T-helper 1 cell treated with Interleukin-12 subunit alpha and Interleukin-12 subunit beta and Interleukin-4 antibody, amounts not matched to agents 30 ng/mL and 1 ng/mL, for 36 hours (primary cell): ENCODE measurements around the gene MTHFSD. TPM values are rescaled to one million over a fixed set of nuclear protein-coding genes. Genes with fewer than 3 reads are reported as not detected.

Experiments
- intact Hi-C: fragments of 100-400 bp; cut with micrococcal nuclease; formaldehyde crosslinking; loops from one replicate; pipeline ENCODE4 v1.15.1; 2024
- total RNA-seq: library from RNA; stranded (reverse); gene quantifications from 2 replicates; pipeline ENCODE4 v1.2.3, GENCODE V29; 2022

The MTHFSD gene
- total RNA-seq, 1 donor from 2014 or later = 36.1 TPM

DNA sequence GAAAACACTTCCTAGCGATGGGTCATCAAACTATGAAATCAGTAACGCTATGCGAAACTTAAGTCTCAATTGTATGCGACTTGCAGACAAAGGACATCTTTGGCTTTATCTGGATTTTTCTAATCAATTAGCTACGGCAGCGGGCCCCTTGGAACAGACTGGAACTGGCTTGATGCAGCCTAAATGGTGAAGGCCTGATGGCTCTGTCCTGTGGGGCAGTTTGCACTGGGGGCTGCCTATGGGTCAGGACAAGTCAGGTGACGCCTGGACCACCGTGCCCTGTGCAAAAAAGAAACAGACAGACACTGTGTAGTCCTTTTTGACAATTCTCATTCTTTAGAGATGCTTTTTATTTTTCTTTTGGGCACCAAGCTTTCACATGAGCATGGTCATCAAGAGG lies 22.0 kb downstream of the MTHFSD start:
- intact Hi-C loops = no loop called here

DNA sequence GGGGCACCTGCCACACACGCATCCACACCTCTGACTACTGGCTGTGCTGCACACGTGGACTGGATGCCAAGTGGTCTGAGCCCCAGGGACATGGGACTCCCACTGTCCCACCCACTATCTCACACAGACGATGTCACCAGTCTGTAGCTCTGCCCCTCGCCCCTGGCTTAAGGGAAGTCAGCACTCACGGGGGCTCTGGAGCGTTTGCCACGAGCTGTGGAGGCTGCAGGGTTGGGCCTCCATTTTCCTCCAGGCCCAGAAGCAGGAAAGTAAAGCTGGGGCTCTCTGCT lies 22.6 kb downstream of the MTHFSD start:
- intact Hi-C loops = no loop called here

DNA sequence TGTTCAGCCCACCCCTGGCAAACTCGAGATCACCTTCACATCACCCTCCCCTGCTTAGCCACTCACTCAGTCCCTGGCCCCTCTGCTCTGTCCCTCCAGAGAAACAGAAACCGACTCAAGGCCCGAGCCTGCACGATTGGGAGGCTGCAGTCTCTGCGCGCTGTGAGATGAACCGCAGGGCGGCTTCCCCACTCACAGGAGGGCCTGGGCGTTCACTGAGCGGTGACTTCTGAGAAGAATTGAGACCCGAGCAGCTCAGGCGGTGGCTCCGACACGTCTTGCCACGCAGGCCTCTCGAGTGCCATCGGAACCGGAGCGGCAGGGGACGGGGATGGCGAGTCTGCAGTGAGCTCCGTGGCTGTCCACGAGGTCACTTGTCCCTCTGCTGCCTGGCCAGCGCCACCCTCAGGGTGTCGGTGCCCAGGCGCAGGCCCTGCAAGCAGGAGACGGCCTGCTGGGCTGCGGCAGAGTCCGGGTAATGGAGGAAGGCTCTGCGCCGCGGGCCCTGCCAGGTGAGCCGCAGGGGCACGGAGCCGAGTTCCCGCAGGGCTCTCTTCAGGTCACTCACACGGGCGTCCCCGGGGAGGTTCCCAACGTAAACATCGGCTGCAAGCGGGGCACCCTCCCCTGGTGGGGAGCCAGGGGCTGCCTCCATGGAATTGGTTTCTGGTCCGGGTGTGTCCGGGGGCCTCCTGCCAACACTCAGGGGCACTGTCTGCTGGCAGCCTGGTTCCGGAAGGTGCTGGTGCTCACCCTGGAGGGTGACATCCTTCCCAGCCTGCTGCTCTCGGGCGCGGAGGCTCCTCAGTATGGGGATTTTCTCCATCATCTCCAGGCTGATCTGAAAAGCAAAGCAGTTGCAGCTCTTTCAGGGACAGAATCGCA lies 23.2 kb downstream of the MTHFSD start:
- intact Hi-C loops = no loop called here

DNA sequence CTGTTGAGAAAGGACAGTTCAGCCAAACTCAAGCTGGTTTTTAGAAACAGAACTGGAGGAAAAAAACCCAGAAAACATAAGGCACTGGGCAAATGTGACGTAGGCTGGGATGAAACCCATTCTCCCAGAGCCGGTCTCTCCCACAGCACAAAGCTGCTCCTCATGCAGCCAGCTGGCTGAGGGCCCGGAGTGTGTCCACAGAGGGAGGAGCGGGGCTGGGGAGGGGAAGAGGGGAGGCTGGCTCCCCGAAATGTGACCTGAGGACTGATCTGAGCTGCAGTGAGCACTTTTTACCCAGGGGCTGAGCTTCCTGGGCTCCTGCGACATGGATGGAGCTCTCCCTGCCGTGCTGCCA lies 23.9 kb downstream of the MTHFSD start:
- intact Hi-C loops = no loop called here

DNA sequence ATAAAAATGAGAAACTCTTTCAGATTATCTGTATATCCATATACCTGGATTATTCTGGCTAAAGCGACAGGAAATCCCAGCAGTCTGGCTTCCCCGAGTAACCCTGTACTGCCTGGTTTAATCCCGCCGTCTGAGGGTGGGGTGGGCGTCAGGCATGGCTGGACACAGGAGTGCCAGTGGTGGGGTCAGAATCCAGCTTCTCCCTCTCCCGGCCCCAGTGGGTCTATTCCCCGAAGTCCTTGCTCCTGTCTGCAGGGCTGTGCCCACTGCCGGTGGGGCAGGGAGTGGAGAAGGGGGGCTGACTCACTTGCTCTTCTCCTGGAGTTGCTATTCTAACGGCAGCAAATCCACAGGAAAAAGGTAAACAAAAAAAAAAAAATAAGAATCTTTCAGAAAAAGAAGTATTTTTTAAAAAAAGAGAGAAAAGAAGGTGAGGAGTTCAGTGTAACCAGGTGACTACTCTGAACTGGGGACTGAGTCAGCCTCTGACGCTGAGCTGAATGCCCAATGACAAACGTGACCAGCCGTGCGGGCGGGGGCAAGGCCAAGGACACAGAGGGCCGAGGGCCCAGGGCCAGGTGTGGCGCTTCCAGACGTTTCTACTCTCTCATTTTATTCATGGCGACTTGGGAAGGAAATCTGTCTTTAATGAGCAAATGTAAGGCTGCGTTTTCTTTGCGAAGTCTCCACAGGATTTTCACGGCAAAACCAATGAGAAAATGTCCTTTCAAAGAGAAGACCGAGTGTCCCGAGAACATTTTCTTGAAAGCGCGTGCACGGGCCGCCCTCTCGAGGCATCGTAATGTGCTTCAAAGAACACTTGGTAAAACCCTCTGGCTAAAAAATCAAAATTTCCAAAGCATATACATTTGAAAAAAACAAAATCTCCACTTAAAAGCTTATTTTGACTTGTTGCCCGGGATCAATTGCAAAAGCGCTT lies 24.5 kb downstream of the MTHFSD start:
- intact Hi-C loops = no loop called here

DNA sequence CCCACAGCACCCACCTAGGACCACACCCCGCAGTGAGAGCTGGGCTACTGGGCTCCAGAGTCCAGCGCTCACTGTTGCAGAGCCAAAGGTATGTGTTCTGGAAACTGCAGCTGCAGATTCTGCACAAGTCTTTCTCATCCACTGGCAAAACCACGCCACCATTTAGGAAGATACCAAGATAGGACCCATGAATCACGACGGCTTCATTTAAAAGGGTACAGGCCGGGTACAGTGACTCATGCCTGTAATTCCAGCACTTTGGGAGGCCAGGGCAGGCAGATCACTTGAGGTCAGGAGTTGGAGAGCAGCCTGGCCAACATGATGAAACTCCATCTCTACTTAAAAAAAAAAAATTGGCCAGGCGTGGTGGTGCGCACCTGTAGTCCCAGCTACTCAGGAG lies 25.9 kb downstream of the MTHFSD start:
- intact Hi-C loops = no loop called here

DNA sequence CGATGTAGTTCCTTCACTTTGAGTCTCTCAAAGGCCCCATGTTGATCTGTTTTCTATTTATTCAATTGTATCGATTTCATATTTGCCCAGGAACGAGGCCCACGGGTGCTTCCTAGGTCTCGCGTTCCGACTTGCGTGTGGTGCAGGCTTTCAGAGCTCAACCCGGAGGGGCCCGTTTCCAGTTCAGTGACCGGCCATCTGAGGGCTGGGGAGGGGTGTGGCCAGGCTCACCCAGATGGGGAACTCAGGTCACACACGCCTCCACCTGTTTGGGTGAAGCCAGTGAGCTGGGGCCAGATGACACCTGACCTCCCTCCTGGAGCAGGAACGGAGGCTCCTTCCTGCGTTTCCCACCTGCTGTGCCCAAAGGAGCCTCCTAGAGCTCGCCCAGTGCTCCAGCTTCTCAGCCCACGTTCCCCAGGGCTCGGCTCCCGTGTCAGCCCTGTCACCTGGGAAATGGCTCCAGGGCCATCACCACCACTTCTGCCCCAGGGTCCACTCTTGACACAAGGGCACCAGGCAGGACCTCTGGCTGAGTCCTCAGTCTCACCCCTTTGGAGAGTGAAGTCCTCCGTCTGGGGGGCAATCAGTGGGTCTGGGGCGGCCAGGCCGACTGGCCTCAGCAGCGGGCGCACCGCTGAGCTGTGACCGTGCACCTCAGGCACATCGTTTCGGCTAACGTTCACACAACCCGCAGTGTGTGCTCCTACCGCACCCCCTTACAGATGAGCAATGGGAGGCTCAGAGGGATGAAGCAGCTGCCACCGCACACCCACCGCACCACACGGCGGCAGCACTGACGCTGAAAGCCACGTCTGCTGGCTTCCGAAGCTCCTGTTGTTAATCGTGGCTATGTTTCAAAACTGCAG lies 26.7 kb downstream of the MTHFSD start:
- intact Hi-C loops = no loop called here

DNA sequence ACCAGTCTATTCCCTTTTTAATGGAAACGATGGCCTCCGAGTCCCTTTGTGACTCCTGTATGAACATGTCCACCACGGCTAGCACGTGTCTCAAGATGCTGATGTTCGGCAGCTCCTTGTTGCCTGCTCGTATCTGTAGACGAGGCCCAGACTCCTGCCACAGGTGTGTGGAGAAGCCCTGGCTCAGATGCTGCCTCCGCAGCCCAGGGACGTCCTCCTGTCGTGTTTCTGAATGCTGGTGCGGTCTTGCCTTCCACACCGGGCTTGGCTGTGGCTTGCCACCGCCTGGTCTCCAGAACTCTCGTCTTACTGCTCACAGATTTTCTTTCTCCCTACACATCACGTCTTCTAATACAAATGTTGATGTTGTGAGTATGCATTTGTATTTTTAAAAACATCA lies 27.7 kb downstream of the MTHFSD start:
- intact Hi-C loops = no loop called here

DNA sequence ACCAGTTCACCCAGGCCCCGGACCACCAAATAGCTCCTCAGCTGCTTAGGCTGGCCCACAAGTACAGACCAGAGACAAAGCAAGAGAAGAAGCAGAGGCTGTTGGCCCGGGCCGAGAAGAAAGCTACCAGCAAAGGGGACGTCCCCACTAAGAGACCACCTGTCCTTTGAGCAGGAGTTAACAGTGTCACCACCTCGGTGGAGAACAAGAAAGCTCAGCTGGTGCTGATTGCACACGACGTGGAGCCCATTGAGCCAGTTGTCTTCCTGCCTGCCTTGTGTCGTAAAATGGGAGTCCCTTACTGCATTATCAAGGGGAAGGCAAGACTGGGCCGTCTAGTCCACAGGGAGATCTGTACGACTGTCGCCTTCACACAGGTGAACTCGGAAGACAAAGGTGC lies 29.3 kb downstream of the MTHFSD start:
- intact Hi-C loops = no loop called here

DNA sequence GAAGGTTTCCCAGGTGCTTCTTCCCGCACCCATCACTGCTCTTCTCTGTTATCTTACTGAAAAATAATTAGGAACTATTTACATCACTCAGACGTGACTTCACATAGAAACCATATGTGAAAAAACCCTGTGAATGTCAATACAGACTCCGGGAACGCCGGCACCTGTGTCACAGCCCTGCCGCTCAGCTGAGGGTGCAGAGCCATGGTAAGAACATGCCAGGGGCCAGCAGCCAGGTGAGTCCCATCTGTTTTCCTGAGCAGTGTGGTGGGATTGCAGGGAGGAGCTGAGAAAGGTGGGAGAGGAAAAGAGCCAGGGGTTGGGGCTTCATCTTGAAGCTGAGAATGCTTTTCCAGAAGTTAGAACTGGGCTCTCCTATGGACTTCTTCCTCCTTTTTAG lies 31.0 kb downstream of the MTHFSD start:
- intact Hi-C loops = no loop called here

DNA sequence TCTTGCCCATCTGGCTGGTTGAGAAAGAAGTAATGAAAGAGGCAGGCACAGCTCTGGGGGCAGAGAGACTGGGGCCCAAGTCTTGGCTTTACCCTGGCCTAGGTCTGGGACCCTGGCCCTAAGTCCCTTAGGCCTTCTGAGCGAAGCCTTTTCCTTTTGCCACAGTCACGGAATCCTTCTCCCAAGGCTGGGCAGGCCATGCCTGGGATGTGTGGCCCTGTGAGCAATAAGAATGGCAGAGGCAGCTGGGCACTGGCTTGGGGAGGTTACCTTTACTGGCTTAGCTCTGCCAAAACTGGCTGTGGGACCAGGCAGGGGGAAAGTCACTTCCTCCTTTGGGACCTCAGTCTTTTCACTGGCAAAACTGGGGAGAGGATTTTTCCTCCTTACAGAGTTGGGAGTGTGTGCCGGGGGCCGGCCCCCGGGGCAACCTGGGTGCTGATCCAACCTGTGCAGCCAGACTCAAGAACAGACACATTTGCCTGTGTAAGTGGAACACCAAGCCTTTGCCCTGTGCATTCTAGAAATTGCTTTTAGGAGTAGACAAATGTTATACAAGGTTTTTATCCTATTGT lies 31.8 kb downstream of the MTHFSD start:
- intact Hi-C loops = no loop called here

DNA sequence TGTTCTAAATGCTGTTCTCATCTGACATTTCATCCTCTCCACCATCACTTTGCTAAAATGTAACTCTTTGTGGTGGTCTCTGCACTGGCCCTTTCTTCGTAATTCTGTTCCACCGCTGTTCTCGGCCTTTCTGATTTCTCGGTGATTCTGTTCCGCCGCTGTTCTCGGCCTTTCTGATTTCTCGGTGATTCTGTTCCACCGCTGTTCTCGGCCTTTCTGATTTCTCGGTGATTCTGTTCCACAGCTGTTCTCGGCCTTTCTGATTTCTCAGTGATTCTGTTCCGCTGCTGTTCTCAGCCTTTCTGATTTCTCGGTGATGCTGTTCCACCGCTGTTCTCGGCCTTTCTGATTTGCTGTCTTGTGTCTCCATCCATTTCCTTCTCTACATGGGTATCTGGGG lies 32.4 kb downstream of the MTHFSD start:
- intact Hi-C loops = no loop called here

DNA sequence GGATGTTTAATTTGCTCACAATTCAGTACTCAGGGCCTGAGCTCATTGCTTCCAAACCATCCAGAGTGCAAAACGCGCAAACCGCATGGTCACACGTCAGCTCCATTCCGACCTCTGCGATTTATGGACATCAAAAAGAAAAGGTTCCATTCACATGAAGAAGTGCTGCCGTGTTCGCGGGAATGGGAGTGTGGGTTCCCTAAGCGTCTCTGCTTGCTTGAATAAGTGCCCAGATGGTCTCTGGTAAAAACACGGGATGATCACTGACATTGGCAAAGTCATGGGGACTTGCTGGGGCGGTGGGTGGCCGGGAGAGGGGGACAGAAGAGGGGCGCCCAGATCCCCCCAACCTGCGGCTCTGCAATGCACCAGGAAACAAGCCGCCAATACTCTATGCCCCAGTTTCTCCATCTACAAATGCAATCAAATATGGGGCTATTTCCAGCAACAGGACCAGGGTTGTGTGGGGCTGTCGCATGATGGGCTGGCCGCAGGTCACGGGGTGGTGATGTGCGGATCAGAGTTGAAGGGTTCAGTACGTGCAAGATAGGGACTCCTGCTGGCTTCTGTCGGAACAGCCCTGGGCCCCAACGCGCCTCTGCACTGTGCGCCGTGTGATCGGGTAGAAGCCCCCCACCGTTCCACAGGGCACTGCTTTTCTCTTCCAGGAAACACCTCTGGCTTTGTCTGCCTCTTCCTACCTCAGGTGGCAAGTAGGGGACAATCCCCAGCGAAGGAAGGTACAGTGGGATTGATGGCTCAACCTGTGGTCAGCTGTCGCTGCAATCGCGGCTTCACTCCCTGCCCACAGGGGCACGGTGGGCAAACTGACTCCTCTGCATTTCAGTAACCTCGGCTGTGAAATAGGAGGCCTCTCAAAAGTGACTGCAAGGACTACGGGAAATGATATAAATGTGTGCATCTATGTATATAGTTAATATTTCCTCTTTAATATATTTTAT lies 33.5 kb downstream of the MTHFSD start:
- intact Hi-C loops = no loop called here

DNA sequence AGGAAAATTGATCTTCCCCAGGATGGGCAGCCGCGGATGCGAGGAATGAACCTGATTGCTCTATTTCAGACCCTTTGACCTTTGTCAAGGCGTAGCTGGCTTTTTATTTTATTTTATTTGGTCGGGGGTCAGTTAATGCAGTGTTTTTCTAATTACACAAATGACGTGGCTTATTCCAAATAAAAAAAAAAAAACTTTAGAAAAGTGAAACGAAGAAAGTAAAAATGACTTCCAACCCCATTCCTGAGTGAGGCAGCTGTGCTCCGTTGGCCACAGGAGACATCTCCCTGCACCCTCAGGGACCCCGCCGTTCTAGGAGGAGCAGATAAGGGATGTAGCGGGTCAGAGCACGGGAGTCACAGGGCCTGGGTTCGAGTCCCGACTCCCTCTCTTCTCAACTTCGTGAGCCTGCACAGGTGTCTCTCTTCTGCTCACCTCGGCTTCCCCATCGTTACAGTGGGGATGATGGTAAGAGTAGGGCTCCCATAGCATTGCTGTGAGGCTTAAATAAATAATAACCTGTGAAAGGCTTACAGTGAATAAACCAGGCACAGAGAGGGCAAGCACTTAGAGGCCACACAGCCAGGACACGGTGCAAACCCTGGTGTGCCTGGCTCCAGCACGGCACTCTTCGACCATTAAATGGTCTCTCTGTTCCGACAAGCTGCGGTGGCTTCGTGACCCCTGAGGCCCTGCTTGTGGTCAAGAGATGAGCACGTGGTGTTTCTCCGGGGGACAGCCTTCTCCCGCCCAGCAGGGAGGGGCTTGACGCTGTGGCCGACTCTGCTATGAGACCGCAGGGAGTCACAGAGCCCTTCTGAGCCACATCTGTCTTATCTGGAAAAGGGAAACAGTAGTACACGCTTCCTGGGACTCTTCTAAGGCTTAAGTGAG lies 34.5 kb downstream of the MTHFSD start:
- intact Hi-C loops = loop anchor here (1.0 kb wide), 3 partner anchors 43 to 699 kb away; no protein-coding TSS in a partner anchor

DNA sequence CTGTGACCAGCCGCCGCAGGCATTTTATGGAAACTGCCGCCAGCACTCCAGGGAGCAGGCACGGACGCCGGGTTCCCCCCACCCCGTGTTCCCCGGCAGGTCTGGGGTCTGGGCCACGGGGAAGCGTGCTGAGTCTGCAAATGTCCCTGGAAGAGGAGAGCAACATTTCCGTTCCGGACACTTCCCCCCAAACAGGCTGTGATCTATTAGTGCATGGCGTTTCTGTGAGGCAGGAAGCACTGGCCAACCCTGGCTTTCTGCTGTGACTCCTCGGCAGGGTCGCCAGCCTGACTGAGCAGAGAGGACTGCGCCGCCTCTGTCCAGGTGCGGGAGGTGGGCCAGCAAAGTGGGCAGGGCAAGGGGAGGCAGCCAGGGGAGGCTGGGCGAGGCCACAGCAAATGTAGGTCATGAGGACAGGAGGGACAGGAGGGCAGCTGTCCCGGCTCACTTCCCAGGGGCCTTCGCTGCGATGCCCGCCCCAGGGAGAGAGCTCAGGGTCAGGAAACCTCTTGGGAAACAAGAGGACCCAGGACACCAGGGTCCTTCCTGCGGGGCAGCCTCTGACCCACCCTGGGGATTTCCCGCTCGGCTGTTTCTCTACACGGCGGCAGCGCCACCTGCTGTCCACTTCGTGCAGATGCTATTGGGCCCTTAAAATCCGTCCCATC lies 35.3 kb downstream of the MTHFSD start:
- intact Hi-C loops = loop anchor here (1.0 kb wide), 3 partner anchors 44 to 698 kb away; no protein-coding TSS in a partner anchor

DNA sequence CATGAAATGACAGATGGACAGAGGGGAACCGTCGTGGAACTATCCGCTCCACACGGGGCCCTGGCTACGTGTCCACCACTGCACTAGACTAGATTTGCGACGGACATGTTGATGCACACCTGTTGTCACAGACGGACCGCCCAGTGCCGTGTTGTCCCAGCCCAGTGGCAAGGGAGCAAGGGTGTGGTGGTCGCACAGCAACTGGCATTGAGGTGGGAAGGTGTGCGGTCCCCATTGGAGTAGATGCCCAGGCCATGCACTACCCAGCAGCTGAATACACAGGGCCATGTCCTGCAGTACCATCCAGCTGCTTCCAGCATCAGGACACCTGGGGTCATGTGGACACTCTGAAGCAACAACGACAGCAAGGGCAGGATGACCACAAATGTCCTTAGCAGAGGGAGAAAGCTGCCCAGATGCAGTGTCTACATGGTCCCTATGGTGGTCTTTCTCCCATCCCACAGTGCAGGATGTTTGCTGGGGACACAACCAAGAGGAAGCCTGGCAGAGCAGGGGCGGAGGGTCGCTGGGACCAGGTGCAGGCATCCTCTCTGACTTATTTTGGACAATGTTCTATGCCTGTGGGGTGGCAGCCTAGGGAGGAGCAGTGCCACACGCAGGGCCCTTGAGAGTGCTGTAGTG lies 35.9 kb downstream of the MTHFSD start:
- intact Hi-C loops = no loop called here

DNA sequence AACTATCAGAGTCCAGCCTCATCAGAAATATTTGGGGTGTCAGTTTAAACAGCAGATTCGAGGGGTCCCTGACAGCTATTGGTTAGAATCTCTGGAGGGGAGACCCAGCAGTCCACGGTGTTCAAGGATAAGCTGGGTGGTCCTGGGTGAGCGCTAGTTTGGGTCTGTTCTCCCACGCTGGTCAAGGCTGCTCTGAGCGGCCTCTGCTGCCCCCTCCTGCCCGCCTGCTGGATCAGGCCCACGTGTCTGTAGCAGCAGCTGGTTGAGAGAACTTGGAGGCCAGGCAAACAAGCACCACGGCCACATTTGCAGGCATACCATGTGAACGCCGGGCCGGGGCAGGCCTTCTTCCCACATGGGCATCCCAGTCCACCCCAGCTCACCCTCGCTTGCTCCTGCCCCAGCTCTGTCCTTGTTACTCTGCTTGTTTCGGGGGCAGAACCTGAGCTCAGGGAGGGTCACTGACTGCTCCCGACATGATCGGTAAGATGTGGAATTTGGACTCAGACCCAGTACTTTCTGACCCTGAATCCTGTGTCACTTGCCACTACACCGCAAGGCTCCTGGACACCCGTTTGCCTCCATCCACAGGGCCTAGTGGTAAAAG lies 37.3 kb downstream of the MTHFSD start:
- intact Hi-C loops = loop anchor here (1.0 kb wide), 1 partner anchor 176 kb away; no protein-coding TSS in a partner anchor
